Liver (tissue), 9 donors: Measurements from ENCODE around the gene GOSR2. TPM values are rescaled to one million over a fixed set of nuclear protein-coding genes. Genes with fewer than 3 reads are reported as not detected.

Experiments used
- DNase-seq: peaks from one replicate; pipeline ENCODE4 v3.0.0-alpha.2; 2017; ENCODE audit warnings: low spot score
- H3K27ac ChIP-seq, 2 donors: one replicate each; pipeline ENCODE4 v1.7.0; 2013; ENCODE audit warnings: inconsistent platforms in 2 of 2, low read length in 2 of 2, control low read depth in 1 of 2, low read depth in 1 of 2, mild to moderate bottlenecking in 1 of 2
- H3K27me3 ChIP-seq, 4 donors: one replicate each; pipeline versions ENCODE4 v1.6.1 to v1.7.0; 2013; ENCODE audit warnings: low read length in 3 of 4, inconsistent platforms in 1 of 4, mild to moderate bottlenecking in 1 of 4, moderate library complexity in 1 of 4; ENCODE audit not compliant: control insufficient read depth in 4 of 4, insufficient read depth in 4 of 4
- H3K36me3 ChIP-seq, 4 donors: one replicate each; pipeline versions ENCODE4 v1.6.1 to v1.7.0; 2013; ENCODE audit warnings: low read length in 3 of 4, mild to moderate bottlenecking in 3 of 4, low read depth in 1 of 4, moderate library complexity in 1 of 4; ENCODE audit not compliant: control insufficient read depth in 4 of 4, insufficient read depth in 3 of 4
- H3K4me1 ChIP-seq, 4 donors: one replicate each; pipeline versions ENCODE4 v1.6.1 to v1.7.0; 2013; ENCODE audit warnings: low read length in 3 of 4, mild to moderate bottlenecking in 3 of 4, moderate library complexity in 1 of 4; ENCODE audit not compliant: control insufficient read depth in 4 of 4, insufficient read depth in 4 of 4
- H3K4me3 ChIP-seq, 3 donors: one replicate each; pipeline versions ENCODE4 v1.6.1 to v1.7.0; 2013; ENCODE audit warnings: low read length in 3 of 3, control low read depth in 1 of 3, low read depth in 1 of 3, mild to moderate bottlenecking in 1 of 3
- H3K9ac ChIP-seq, 2 donors: one replicate each; pipeline ENCODE4 v1.7.0; 2013; ENCODE audit warnings: low read length in 2 of 2, mild to moderate bottlenecking in 2 of 2, moderate library complexity in 2 of 2, control low read depth in 1 of 2, low read depth in 1 of 2
- H3K9me3 ChIP-seq, 4 donors: one replicate each; pipeline versions ENCODE4 v1.6.1 to v1.7.0; 2013; ENCODE audit warnings: low read length in 3 of 4; ENCODE audit not compliant: control insufficient read depth in 4 of 4
- ATF3 ChIP-seq: IDR thresholded peaks from 2 replicates; pipeline ENCODE4 v1.6.1; 2016; ENCODE audit warnings: antibody characterized with exemption
- EGR1 ChIP-seq, 2 donors: IDR thresholded peaks; 2 replicates each; pipeline ENCODE4 v1.6.1; 2016 to 2018; ENCODE audit warnings: antibody characterized with exemption in 2 of 2, low read depth in 2 of 2
- FOXA1 ChIP-seq: IDR thresholded peaks from 2 replicates; pipeline ENCODE4 v1.6.1; 2016; ENCODE audit warnings: antibody characterized with exemption
- FOXA2 ChIP-seq: IDR thresholded peaks from 2 replicates; pipeline ENCODE4 v1.6.1; 2016; ENCODE audit warnings: antibody characterized with exemption
- GABPA ChIP-seq, 2 donors: IDR thresholded peaks in 1 of 2; conservative IDR thresholded peaks in 1 of 2; 2 replicates each; pipeline ENCODE4 v1.6.1; 2016; ENCODE audit warnings: antibody characterized with exemption in 2 of 2, mild to moderate bottlenecking in 1 of 2, moderate library complexity in 1 of 2
- HNF4A ChIP-seq, 2 donors: conservative IDR thresholded peaks; 2 replicates each; pipeline ENCODE4 v1.6.1; 2016; ENCODE audit warnings: antibody characterized with exemption in 2 of 2, mild to moderate bottlenecking in 2 of 2
- HNF4G ChIP-seq: IDR thresholded peaks from 2 replicates; pipeline ENCODE4 v1.6.1; 2016; ENCODE audit warnings: antibody characterized with exemption
- JUND ChIP-seq, 2 donors: IDR thresholded peaks; 2 replicates each; pipeline ENCODE4 v1.6.1; 2016; ENCODE audit warnings: antibody characterized with exemption in 2 of 2
- MAX ChIP-seq: IDR thresholded peaks from 2 replicates; pipeline ENCODE4 v1.6.1; 2016; ENCODE audit warnings: antibody characterized with exemption
- NR2F2 ChIP-seq: IDR thresholded peaks from 2 replicates; pipeline ENCODE4 v1.6.1; 2016; ENCODE audit warnings: antibody characterized with exemption
- RAD21 ChIP-seq, 2 donors: IDR thresholded peaks; 2 replicates each; pipeline ENCODE4 v1.6.1; 2016; ENCODE audit warnings: antibody characterized with exemption in 2 of 2, mild to moderate bottlenecking in 2 of 2
- RXRA ChIP-seq, 2 donors: IDR thresholded peaks; 2 replicates each; pipeline ENCODE4 v1.6.1; 2017 to 2018; ENCODE audit warnings: antibody characterized with exemption in 2 of 2, mild to moderate bottlenecking in 1 of 2
- SP1 ChIP-seq: IDR thresholded peaks from 2 replicates; pipeline ENCODE4 v1.6.1; 2018; ENCODE audit warnings: antibody characterized with exemption, mild to moderate bottlenecking
- TAF1 ChIP-seq: conservative IDR thresholded peaks from 2 replicates; pipeline ENCODE4 v1.6.1; 2016; ENCODE audit warnings: antibody characterized with exemption, mild to moderate bottlenecking
- YY1 ChIP-seq: IDR thresholded peaks from 2 replicates; pipeline ENCODE4 v1.6.1; 2016; ENCODE audit warnings: antibody characterized with exemption, mild to moderate bottlenecking
- WGBS: extraction: QIAGEN DNeasy Blood & Tissue Kit; methylation state at CpG from one replicate; pipeline ENCODE4 v1.1.7; 2013; 5-methylcytosine and 5-hydroxymethylcytosine counted together
- polyA plus RNA-seq, 2 donors: library from polyadenylated mRNA; stranded (reverse) in 1 of 2; unstranded in 1 of 2; fragments of 200-250 nt in 1 of 2; fragments of >200 nt in 1 of 2; fragmentation: Nextera tagmentation in 1 of 2; extraction: Ambion mirVana in 1 of 2; gene quantifications; one replicate each; pipeline versions ENCODE4 v1.2.1 to v1.2.3, GENCODE V29; 2013 to 2015
- total RNA-seq, 2 donors: library from RNA; depleted of rRNA; stranded (reverse); fragments of >200 nt; gene quantifications; one replicate each; pipeline ENCODE4 v1.2.3, GENCODE V29; 2014
- TF ChIP-seq, protein P1 (sequence below): IDR thresholded peaks from 2 replicates; pipeline ENCODE4 v1.6.1; 2016; ENCODE audit warnings: antibody characterized with exemption, mild to moderate bottlenecking
- TF ChIP-seq, protein P2 (sequence below): IDR thresholded peaks from 2 replicates; pipeline ENCODE4 v1.6.1; 2016; ENCODE audit warnings: antibody characterized with exemption
- TF ChIP-seq, protein P3 (sequence below): fragments of 150-350 bp; IDR thresholded peaks from 2 replicates; pipeline ENCODE4 v1.5.1; 2017; ENCODE audit warnings: improper control_type of control experiment, low read depth, low read length; ENCODE audit not compliant: missing input control
- donor health status: healthy.
- donor health status: healthy.
- donor health status: healthy.
- donor health status: healthy.
- donor health status: healthy.

Gene GOSR2
- total and polyA plus RNA-seq, 4 donors: 19.9 to 43.8 (median 21.0) TPM

DNA sequence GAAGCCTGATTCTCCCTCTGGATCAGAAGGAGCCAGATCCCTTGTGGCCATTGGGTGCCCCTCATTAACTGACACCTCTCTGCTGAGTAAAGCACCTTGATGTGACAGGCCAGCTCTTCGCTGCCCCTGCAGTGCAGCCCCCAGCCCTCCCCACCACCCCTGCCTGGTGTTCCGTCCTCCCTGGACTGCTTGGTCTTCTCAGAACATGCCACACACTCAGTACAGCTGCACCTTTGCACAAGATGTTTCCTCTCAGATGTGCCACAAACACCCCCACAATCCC, 20.2 kb downstream of the GOSR2 start:
- Histone ChIP-seq H3K36me3 (peaks cover 4 to 21% (median 17%) of the 10 kb centered on the region in 4 donors), H3K4me1 (peaks cover 7 to 12% (median 8%) of the 10 kb centered on the region in 4 donors), H3K4me3 (no peak overlapping the region), H3K9me3 (no peaks in the 10 kb centered on the region), H3K27me3 (no peaks in the 10 kb centered on the region), H3K9ac (no peak overlapping the region), H3K27ac (no peak overlapping the region)
- TF ChIP-seq RXRA (IDR thresholded peaks at IDR 0.05) (no peak), HNF4G (no peak), EGR1 (IDR thresholded peaks at IDR 0.05; ENCODE audit: low read depth in 2 of 2) (no peak), RAD21 (IDR thresholded peaks at IDR 0.05) (no peak)
- no peak for DNase-seq
- WGBS: 73% methylated on average over 2 of the region's 2 CpGs

GRCh38 chr17:46943501-46944393, 20.8 kb downstream of the GOSR2 start:
- no peak overlapping the region for H3K27ac ChIP-seq
- TF ChIP-seq HNF4G (no peak), FOXA2 (no peak), RXRA (IDR thresholded peaks at IDR 0.05) (peak in 1 of 2 donors; percentile 16), HNF4A (conservative IDR thresholded peaks at IDR 0.05) (peak in 1 of 2 donors; percentile 23)
- no peak overlapping the region for H3K4me3 ChIP-seq
- no peaks in the 10 kb centered on the region for H3K9me3 ChIP-seq
- H3K36me3 ChIP-seq: peaks cover 2 to 15% (median 11%) of the 10 kb centered on the region in 4 donors
- no peaks in the 10 kb centered on the region for H3K27me3 ChIP-seq
- H3K9ac ChIP-seq: no peak overlapping the region
- peaks cover 7 to 12% (median 8%) of the 10 kb centered on the region in 4 donors for H3K4me1 ChIP-seq
- 24% methylated on average over 21 of the region's 21 CpGs for WGBS
- DNase-seq: peak; percentile 38

DNA sequence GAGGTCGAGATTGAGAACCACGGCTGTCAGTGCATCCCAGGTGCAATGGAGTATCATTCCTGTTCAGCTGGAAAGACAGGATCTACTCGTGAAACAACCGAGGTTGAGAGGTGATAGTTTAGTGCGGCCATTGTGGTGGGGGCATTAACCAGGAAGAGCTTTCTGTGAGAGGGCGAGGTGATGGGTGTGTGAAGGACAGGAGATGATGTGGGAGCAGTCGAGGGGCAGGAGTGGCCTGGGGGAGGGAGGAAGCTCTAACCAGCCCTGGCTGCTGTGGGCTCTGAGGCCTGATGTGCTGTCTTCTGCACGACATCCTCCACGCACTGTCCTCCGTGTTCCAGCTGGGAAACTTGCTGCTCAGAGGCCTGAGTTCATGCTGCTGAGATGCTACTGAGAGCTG, 22.0 kb downstream of the GOSR2 start:
- H3K9me3 ChIP-seq: no peaks in the 10 kb centered on the region
- H3K27me3 ChIP-seq: no peaks in the 10 kb centered on the region
- 54% methylated on average over 10 of the region's 10 CpGs for WGBS
- H3K36me3 ChIP-seq: peaks cover 0 to 7% (median under 1%) of the 10 kb centered on the region in 4 donors
- TF ChIP-seq FOXA1 (no peak), RXRA (IDR thresholded peaks at IDR 0.05) (no peak), TAF1 (no peak), EGR1 (IDR thresholded peaks at IDR 0.05; ENCODE audit: low read depth in 2 of 2) (no peak), GABPA (IDR thresholded peaks at IDR 0.05 in 1 of 2, conservative IDR thresholded peaks at IDR 0.05 in 1 of 2) (no peak), FOXA2 (no peak), ATF3 (no peak), YY1 (no peak), HNF4G (no peak), MAX (no peak), SP1 (no peak), RAD21 (IDR thresholded peaks at IDR 0.05) (no peak), JUND (IDR thresholded peaks at IDR 0.05) (no peak), HNF4A (conservative IDR thresholded peaks at IDR 0.05) (no peak), NR2F2 (no peak)
- TF ChIP-seq, protein P1, sequence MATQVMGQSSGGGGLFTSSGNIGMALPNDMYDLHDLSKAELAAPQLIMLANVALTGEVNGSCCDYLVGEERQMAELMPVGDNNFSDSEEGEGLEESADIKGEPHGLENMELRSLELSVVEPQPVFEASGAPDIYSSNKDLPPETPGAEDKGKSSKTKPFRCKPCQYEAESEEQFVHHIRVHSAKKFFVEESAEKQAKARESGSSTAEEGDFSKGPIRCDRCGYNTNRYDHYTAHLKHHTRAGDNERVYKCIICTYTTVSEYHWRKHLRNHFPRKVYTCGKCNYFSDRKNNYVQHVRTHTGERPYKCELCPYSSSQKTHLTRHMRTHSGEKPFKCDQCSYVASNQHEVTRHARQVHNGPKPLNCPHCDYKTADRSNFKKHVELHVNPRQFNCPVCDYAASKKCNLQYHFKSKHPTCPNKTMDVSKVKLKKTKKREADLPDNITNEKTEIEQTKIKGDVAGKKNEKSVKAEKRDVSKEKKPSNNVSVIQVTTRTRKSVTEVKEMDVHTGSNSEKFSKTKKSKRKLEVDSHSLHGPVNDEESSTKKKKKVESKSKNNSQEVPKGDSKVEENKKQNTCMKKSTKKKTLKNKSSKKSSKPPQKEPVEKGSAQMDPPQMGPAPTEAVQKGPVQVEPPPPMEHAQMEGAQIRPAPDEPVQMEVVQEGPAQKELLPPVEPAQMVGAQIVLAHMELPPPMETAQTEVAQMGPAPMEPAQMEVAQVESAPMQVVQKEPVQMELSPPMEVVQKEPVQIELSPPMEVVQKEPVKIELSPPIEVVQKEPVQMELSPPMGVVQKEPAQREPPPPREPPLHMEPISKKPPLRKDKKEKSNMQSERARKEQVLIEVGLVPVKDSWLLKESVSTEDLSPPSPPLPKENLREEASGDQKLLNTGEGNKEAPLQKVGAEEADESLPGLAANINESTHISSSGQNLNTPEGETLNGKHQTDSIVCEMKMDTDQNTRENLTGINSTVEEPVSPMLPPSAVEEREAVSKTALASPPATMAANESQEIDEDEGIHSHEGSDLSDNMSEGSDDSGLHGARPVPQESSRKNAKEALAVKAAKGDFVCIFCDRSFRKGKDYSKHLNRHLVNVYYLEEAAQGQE: no peak
- TF ChIP-seq, protein P2, sequence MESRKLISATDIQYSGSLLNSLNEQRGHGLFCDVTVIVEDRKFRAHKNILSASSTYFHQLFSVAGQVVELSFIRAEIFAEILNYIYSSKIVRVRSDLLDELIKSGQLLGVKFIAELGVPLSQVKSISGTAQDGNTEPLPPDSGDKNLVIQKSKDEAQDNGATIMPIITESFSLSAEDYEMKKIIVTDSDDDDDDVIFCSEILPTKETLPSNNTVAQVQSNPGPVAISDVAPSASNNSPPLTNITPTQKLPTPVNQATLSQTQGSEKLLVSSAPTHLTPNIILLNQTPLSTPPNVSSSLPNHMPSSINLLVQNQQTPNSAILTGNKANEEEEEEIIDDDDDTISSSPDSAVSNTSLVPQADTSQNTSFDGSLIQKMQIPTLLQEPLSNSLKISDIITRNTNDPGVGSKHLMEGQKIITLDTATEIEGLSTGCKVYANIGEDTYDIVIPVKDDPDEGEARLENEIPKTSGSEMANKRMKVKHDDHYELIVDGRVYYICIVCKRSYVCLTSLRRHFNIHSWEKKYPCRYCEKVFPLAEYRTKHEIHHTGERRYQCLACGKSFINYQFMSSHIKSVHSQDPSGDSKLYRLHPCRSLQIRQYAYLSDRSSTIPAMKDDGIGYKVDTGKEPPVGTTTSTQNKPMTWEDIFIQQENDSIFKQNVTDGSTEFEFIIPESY: no peak
- TF ChIP-seq, protein P3, sequence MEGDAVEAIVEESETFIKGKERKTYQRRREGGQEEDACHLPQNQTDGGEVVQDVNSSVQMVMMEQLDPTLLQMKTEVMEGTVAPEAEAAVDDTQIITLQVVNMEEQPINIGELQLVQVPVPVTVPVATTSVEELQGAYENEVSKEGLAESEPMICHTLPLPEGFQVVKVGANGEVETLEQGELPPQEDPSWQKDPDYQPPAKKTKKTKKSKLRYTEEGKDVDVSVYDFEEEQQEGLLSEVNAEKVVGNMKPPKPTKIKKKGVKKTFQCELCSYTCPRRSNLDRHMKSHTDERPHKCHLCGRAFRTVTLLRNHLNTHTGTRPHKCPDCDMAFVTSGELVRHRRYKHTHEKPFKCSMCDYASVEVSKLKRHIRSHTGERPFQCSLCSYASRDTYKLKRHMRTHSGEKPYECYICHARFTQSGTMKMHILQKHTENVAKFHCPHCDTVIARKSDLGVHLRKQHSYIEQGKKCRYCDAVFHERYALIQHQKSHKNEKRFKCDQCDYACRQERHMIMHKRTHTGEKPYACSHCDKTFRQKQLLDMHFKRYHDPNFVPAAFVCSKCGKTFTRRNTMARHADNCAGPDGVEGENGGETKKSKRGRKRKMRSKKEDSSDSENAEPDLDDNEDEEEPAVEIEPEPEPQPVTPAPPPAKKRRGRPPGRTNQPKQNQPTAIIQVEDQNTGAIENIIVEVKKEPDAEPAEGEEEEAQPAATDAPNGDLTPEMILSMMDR: no peak
- DNase-seq: no peak
- H3K4me1 ChIP-seq: peaks cover 7 to 12% (median 8%) of the 10 kb centered on the region in 4 donors
- no peak overlapping the region for H3K4me3 ChIP-seq
- no peak overlapping the region for H3K27ac ChIP-seq
- no peak overlapping the region for H3K9ac ChIP-seq
